GM21447 (cell line): ENCODE data around the gene CALML5.
"Not testable (repeated sequence)": the region's sequence is repeated elsewhere in the genome, so short reads cannot be mapped to it uniquely, and the experiment has no call there.

Experiments
- ATAC-seq: cut with Tn5 transposase; IDR thresholded peaks from one replicate; pipeline ENCODE4 v1.9.1; 2021; ENCODE audit not compliant: unreplicated experiment

Gene CALML5

DNA sequence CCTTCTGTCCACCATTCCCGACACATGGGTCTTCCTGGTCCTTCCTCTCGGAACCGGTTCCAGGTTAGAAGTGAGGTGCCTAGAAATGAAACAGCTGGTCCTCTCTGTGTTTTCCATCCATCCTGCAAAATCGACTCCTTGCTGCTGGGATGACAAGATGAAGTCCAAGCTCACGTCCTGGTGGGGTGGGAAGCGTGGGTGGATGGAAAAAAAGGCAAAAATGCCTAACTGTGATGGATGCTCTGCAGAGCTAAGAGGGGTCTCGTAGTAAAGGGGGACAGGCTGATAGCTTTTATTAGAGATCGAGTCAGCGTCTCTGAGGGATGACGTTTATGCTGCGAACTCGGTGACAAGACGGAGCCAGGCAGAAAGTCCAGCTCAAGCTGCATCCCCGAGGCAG lies 14.1 kb downstream of the CALML5 start:
- ATAC-seq = no peak

DNA sequence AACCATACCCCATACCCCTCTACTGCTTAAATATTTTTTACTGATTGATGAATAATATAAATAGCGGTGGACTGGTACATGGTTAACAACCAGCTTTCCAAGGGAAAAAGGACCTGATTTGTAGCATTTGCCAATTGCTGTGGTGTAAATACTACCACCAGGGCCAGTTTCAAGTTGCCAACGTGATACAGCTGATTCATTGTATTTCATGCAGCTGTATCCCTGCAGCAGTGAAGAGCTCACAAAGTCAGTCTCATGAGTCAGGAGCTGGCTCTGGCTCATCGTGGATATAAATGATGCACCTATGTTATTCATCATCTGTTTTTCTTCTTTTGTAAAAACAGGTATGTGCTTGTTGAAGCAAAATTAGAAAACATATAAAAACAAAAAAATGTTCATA lies 15.2 kb downstream of the CALML5 start:
- ATAC-seq = no peak

DNA sequence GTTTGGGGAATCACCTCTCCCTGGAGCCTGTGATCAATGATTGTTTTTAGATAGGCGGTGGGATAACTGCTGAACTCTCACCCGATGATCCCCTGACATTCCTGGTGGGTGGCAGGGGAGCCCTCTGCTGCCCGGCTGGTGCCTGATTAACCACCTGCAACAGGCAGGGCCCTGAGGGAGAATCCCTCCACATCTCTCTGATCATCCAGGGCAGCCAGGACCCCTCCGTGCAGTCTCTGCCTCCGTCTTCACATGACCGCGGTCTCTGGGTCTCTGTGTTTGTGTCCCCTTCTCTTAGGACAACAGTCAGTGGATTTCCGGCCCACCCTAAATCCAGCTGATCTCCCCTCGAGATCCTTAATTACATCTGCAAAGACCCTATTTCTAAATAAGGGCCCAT lies 17.4 kb downstream of the CALML5 start:
- ATAC-seq = no peak

DNA sequence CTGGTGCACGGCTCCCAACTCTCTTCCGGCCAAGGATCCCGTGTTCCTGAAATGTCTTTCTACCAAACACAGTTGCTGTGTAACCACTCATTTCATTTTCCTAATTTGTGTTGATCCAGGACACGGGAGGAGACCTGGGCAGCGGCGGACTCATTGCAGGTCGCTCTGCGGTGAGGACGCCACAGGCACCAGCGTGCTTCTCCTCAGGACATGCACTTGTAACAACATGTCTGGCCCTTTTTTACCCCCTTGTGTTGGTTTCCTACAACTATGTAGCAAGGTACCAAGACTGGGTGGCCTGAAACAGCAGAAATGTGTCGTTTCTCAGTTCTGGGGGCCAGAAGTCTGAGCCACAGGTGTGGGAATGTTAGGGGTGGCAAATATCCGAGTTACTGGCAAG lies 18.2 kb downstream of the CALML5 start:
- ATAC-seq = no peak

DNA sequence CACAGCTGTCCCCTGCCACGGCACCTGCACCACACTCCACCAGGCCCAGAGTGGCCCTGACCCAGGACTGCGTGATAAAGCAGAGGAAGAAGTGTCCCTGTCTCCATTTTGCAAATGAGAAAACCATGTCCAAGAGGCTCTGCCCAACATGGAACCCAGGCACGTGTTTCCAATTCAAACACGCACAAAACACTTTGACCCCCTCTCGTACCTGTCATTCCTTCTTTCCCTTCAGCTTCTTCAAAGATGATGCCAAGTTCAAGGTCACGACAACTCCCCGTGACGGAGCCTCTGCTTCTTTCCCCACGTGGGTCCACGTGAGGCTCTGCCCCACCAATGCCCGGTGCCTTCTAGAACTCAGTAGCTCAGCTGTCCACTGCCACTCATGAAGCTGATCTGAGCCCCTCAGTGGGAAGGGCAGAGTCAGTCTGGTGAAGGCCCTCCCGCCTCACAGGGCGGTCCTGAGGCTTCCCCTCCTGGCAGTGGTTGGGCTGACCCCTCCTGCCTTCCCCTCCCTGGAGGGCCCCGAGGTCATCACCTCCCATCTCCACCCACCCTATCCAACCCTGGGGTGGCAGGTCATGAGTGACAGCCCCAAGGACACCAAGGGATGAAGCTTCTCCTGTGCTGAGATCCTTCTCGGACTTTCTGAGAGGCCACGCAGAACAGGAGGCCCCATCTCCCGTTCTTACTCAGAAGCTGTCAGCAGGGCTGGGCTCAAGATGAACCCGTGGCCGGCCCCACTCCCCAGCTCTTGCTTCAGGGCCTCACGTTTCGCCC lies 19.0 kb downstream of the CALML5 start:
- ATAC-seq = no peak

DNA sequence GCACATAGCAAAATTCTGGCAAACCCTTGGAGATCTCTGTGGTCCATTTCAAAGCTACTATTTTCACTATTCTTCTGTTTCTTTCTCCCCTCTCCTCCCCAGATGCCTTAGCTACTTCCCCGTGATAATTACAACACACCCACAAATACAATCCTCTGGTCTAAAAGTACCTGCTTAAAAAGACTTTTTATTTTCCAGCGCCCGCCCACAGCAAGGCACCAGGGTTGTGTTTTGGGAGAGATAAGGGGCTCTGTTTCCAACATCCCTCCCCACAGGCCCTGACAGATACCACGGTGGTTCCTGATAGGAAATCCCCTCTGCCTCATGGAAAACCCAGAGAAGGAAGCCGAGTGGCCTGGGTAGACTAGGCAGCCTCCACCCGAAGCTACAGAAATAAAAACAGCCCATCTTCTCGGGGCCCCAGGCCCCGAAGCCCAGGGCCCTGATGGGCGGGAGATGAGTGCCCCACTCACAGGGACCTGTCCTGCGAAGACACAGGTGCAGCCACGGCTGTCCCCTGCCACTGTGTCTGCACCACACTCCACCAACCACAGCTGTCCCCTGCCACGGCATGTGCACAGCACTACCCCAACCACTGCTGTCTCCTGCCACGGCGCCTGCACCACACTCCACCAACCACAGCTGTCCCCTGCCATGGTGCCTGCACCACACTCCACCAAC lies 19.7 kb downstream of the CALML5 start:
- ATAC-seq = no peak

DNA sequence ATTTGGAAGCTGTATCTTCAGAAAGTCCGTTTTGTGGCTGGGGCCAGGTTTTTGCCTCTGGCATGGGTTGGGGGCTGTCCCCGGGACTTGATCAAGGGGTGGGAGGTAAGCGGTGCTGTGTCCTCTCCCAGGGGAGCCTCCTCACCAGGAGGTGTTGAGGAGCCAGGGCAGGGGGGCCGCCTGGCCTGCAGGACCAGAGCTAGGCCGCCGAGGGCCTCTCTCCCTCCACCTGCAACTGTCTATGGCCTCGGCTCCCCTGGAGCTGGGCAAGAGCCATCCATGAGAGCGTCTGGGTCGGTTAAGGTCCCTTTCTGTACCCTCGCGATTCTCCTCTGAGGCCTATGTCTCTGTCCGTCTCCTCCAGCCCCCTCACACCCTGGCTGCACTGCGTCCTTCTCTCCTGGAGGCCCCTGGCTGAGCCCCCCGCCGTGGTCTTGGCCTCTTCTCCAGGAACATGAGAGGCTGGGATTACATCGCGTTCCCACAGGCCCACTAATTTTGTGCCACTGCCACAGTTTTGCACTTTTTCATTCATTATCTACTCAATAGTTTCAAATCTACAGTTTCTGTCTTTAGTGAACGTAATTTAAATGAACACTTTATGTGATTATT lies 20.6 kb downstream of the CALML5 start:
- no peak for ATAC-seq

DNA sequence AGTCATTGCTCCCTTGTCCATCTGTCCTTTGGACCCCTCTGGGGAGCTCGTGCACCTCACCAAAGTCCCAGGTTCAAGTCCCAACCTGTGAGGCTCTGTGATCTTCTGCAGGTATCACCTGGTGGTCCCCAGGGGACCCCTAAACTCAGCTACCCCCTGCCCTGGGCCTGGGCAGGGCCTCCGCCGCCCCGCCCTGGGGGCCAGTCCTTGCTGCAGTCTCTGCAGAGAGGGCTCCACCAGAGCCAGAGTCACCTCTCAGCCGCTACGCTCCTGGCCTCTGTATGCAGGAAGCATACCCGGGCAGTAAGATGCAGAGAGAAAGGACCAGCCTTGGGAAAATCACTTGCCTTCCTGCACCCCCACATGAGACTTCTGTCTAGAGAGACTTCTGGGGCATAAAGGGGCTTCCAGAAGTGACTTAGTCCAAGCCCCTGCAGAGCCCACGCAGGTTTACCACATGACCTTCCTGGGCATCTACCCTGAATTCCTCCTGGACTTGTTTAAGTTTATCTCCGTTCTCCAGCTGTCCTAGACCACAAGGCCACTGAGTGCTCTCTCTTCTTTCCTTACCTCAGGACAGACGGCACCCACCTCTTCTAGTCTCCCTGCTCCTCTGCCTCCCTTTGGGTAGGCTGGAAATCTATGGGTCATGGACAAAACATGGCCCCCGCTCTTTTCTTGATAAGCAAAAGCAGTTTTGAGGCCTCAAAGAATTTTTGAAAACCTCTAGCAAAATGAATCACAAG lies 21.2 kb downstream of the CALML5 start:
- no peak for ATAC-seq

DNA sequence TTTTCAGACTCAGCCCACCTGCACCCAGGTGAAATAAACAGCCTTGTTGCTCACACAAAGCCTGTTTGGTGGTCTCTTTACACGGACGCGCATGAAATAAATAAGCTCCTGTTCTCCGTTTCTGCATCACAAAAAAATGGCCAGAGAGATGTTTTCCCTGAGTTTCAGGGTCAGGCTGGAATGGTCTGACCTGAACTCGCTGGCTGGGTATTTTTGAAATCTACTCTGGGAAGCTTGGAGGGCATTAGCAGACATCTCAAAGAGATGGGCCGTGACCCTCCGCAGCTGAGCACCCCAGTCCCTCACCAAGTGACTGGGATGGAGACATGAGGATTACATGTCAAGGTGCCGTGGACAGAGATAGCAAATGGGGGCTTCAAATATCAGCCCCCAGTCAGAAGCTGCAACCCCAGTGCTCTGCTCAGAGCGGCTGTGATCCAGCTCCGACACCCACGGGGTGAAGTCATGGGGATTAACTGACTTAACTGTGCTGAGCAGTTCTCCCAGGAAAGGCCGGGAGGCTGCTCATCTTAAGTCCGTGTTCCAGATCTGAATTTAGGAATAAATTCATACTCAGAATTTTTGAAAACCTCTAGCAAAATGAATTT lies 22.3 kb downstream of the CALML5 start:
- no peak for ATAC-seq

DNA sequence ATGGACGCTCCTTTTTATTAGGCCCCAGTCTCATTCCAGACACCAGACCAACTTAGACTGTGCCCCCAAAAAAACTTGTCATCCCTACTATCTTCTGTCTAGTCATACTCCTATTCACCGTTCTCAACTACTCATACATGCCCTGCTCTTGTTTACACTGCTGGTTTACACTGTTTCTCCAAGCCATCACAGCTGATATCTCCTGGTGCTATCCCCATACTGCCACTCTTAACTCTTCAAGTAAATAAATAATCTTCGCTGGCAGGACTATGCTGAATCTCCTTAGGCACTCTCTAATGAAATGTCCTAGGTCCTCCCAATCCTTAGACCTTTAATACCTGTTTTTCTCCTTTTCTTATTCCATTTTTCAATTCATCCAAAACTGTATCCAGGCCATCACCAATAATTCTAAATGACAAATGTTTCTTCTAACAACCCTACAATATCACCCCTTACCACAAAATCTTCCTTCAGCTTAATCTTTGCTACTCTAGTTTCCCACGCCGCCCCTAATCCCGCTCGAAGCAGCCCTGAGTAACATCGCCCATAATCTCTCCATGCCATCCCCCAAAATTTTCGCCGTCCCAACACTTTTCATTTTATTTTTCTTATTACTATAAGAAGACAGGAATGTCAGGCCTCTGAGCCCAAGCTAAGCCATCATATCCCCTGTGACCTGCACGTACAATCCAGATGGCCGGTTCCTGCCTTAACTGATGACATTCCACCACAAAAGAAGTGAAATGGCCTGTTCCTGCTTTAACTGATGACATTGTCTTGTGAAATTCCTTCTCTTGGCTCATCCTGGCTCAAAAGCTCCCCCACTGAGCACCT lies 23.2 kb downstream of the CALML5 start:
- ATAC-seq = not testable (repeated sequence)

DNA sequence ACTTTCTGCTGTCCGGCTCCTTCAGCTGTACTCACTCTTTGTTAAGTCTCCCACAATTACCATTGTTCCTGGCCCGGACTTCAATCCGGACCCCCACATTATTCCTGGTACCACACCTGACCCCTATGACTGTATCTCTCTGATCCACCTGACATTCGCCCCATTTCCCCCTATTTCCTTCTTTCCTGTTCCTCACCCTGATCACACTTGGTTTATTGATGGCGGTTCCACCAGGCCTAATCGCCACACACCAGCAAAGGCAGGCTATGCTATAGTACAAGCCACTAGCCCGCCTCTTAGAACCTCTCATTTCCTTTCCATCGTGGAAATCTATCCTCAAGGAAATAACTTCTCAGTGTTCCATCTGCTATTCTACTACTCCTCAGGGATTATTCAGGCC lies 24.3 kb downstream of the CALML5 start:
- ATAC-seq = not testable (repeated sequence)

DNA sequence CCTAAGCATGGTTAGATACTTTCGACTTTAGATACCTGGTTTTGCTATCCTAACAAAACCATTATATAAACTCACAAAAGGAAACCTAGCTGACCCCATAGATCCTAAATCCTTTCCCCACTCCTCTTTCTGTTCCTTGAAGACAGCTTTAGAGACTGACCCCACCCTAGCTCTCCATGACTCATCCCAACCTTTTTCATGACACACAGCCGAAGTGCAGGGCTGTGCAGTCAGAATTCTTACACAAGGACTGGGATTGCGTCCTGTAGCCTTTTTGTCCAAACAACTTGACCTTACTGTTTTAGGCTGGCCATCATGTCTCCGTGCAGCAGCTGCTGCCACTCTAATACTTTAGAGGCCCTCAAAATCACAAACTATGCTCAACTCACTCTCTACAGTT lies 24.7 kb downstream of the CALML5 start:
- ATAC-seq = not testable (repeated sequence)

DNA sequence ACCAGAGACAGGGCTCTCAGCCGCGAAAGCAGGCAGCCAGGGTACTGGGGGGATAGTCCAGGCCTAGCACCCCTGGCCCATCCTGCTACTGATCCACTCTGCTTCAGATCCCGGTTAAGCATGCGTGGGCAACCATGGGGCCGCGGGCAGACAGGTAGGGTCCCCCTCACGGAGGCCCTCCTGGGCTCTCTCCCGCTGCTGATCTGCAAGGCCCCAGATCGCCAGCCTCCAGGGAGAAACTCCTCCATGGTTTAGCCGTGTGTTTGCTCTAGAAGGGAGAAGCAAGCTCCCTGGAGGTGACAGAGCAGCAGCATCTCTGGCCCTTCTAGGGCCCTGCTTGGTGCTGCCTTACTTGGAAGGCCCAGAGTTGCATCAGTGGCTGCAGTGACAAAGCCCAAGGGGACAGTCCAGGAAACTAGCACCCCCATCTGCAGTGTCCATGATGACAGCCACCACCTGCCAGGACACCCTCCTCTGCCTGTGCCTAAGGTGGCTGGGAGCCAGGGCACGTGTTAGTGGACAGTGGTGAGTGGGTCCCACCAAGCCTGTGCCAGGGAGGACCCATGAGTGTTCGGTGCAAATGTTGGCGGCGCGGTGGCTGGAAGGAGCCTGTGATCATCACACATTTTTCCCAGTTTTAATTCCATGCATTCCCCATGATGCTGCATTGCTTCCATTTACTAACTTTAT lies 29.2 kb downstream of the CALML5 start:
- ATAC-seq = no peak

DNA sequence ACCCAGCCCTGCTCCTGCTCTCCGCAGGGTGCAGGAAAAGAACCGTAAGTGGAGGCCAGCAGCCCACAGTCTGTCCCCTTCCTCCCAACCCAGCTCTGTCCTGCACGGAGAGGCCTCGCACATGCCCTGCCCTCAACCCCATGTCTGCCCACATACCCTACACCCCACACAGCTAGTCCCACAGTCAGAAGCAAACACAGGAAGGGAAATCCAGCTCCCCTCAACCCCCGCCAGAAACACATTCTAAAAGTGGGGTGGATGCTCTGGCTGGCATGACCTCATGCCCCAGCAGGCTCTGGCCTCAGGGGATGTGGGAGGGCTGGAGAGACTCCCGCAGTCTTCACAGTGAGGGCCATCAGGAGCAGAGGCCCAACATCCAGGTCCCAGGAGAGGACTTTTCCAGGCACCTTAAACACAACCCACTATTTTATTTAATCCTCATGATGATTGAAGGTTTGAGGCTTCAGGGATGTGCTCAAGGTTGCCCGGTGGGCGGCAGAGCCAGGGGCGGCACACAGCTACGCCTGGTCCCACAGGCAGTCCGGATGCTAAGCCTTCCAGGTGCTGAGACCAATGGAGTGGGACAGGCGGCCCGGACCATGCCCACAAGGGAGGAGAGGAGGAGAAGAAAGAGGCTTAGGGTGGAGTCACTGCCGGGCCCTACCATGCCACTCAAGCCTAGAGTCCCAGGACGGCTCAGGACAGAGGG lies 29.9 kb downstream of the CALML5 start:
- no peak for ATAC-seq

DNA sequence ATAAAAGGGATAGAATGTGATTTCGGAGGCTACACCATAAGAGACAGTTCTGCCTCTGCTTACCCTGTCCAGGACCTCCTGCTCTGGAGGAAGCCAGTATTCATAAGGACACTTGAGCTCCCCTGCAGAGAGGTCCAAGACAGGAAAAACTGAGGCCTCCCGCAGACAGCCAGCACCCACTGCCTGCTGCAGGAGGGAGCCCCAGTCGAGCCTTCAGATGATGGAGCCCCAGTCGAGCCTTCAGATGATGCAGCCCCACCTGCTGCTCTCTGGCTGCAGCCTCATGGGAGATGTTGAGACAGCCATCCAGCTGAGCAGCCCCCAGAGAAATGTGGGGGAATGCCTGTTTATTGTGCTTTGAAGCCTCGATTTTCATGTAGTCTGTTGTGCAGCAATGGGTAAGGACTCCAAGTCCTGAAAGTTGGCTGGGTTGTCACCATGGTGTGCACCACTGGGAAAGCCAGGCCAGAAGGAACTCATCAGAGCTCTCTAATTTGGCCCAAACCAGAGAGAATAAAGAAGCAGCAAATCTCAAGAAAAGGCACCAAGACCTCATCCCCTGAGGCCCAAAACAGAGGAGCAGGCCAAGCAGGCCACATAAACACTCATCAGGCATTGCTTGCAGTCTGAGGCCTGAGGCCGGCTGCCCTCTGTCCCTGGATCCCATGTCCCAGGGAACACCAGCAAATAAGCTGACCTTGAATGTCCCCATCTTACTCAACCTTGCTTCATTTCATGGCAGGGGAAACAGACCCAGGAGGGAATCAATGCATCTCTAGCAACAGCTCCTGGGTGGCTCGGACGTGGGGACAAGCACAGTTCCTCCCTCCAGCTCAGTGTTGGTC lies 30.9 kb downstream of the CALML5 start:
- ATAC-seq = no peak

DNA sequence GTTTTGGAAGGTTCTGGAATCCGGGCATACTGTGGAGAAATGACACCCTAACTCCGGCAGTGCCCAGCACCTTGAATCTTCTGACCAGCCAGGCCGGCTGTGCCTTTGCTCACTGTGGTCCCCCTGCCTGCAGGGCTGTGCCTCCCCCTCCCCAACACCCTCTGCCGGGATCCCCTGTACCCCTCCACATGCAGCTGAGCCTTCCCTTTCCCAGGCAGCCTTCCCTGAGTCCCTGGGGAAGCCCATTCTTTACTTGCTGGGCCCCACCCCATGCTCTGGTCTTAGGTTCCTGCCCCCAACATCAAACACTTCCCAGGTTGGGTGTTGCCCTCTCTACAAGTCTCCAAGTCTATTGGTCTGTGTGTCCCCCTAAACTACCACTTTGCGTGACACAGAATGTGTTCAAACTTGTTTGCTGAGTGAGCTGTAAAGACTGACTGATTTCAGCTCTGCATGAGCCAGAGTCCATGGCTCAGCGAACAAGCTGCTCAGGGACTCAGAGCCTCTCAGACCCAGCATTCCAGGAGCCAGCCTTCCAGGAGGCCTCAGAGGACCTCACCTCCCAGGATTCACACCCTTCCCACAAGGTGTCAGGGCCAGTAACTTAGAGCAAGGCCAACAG lies 31.6 kb downstream of the CALML5 start:
- no peak for ATAC-seq

DNA sequence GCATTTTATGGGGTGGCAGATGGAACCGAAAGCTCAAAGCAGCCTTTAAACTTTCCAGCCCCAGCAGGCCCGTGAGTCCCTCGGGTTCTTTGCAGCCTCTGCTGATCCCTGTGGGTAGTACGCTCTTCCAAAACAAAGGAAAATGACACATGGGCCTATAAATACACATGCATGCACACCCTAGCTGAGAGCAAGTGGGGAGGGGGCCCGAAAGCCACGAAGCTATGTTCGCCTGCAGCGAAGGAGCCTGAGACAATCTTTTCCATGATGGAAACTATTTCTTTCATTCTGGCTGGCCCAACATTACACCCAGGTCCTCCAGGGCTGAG lies 32.2 kb downstream of the CALML5 start:
- no peak for ATAC-seq
